ENCODE measurements around the gene LENG9.

The LENG9 gene

GRCh38 chr19:54436031-54436523 lies 27.5 kb downstream of the LENG9 start:
- DNase-seq: no peak

- DNase-seq: no peak
These were observed 28.0 kb downstream of the LENG9 start for GRCh38 chr19:54435551-54436016.

- no peak for DNase-seq
These were observed 28.7 kb downstream of the LENG9 start for GRCh38 chr19:54434873-54435214.

GRCh38 chr19:54434112-54434872 lies 29.3 kb downstream of the LENG9 start:
- no peak for DNase-seq

GRCh38 chr19:54433697-54434096 lies 29.9 kb downstream of the LENG9 start:
- no peak for DNase-seq

GRCh38 chr19:54432144-54432738 lies 31.3 kb downstream of the LENG9 start:
- DNase-seq: no peak

GRCh38 chr19:54431255-54431838 lies 32.2 kb downstream of the LENG9 start:
- DNase-seq: no peak

GRCh38 chr19:54430306-54431254 lies 33.0 kb downstream of the LENG9 start:
- DNase-seq: peak; percentile 51

- no peak for DNase-seq
These were observed 33.9 kb downstream of the LENG9 start for GRCh38 chr19:54429545-54430227.

- no peak for DNase-seq
These were observed 34.4 kb downstream of the LENG9 start for GRCh38 chr19:54429176-54429495.

GRCh38 chr19:54428323-54429175 lies 35.0 kb downstream of the LENG9 start:
- DNase-seq: no peak

- no peak for DNase-seq
These were observed 36.0 kb downstream of the LENG9 start for GRCh38 chr19:54427586-54427985.

- DNase-seq: no peak
These were observed 37.2 kb downstream of the LENG9 start for GRCh38 chr19:54426291-54426931.

GRCh38 chr19:54425382-54425723 lies 38.2 kb downstream of the LENG9 start:
- DNase-seq: no peak

GRCh38 chr19:54424660-54425381 lies 38.8 kb downstream of the LENG9 start:
- DNase-seq: no peak

- no peak for DNase-seq
These were observed 39.4 kb downstream of the LENG9 start for GRCh38 chr19:54424201-54424600.

GRCh38 chr19:54422136-54422535 lies 41.4 kb downstream of the LENG9 start:
- DNase-seq: no peak

GRCh38 chr19:54421521-54421920 lies 42.1 kb downstream of the LENG9 start:
- no peak for DNase-seq

GRCh38 chr19:54421169-54421516 lies 42.4 kb downstream of the LENG9 start:
- DNase-seq: no peak

- no peak for DNase-seq
These were observed 43.0 kb downstream of the LENG9 start for GRCh38 chr19:54420383-54421168.

All from activated CD8-positive, alpha-beta memory T cell treated with anti-CD3 and anti-CD28 coated beads, Interleukin-2, amount 50 U/mL, for 4 hours (primary cell).